ENCODE measurements around the gene GIT2. TPM values are rescaled to one million over a fixed set of nuclear protein-coding genes. Genes with fewer than 3 reads are reported as not detected.

GIT2 gene
- total and polyA plus RNA-seq, 2 of the 8 experiments (the other 6 are each of a cell fraction or from before 2014, with no cell fraction given): 9.6 to 20.7 TPM

- H3K56ac ChIP-seq (replicated peaks; ENCODE audit: insufficient read length, low read depth, low read length): no peak overlapping the region
- no peak overlapping the region for H3K9ac ChIP-seq (replicated peaks in 1 of 4; ENCODE audit: extremely low read depth in 1 of 4, low read depth in 3 of 4, low read length in 3 of 4)
- H2BK120ac ChIP-seq (replicated peaks; ENCODE audit: low read depth, low read length): no peak overlapping the region
- no peak overlapping the region for H3K23ac ChIP-seq (ENCODE audit: insufficient read length)
- H3K27ac ChIP-seq (ENCODE audit: low read depth, low read length): no peak overlapping the region
- peaks cover 8% of the 10 kb centered on the region for H3K23me2 ChIP-seq (ENCODE audit: low read depth, low read length)
- POLR2A ChIA-PET (ENCODE audit: partially characterized antibody): no interaction called here
- FAIRE-seq (no peak), DNase-seq (ENCODE audit: low read depth in 1 of 2, low spot score in 2 of 2) (no peak)
- H3K36me3 ChIP-seq (ENCODE audit: control insufficient read depth in 2 of 4, insufficient read depth in 4 of 4, low read length in 3 of 4): no peaks in the 10 kb centered on the region
- no peak overlapping the region for H2BK5ac ChIP-seq (ENCODE audit: low read depth, low read length)
- H3K4ac ChIP-seq (replicated peaks; ENCODE audit: insufficient read length, low read depth, low read length): no peak overlapping the region
- H3K27me3 ChIP-seq (replicated peaks in 1 of 4; ENCODE audit: control insufficient read depth in 3 of 4, extremely low read depth in 1 of 4, insufficient read depth in 3 of 4, low read length in 3 of 4): peaks cover 24 to 60% (median 55%) of the 10 kb centered on the region in 4 experiments
- H4K20me1 ChIP-seq (replicated peaks in 1 of 2; ENCODE audit: control insufficient read depth in 1 of 2, insufficient read depth in 2 of 2, low read length in 2 of 2): peaks cover 0 to 2% of the 10 kb centered on the region in 2 experiments
- no peak overlapping the region for H4K91ac ChIP-seq (replicated peaks; ENCODE audit: insufficient read length, low read length)
- H3K4me1 ChIP-seq (replicated peaks in 1 of 4; ENCODE audit: control insufficient read depth in 3 of 4, insufficient read depth in 4 of 4, low read length in 3 of 4): peaks cover 0 to 4% (median 2%) of the 10 kb centered on the region in 4 experiments; a peak in 2 of 7 replicates
- no peaks in the 10 kb centered on the region for H3K79me1 ChIP-seq (ENCODE audit: low read depth, low read length)
- H3K79me2 ChIP-seq (ENCODE audit: control insufficient read depth in 1 of 2, insufficient read depth in 2 of 2, low read length in 2 of 2): no peaks in the 10 kb centered on the region
- no peaks in the 10 kb centered on the region for H3K9me3 ChIP-seq (ENCODE audit: insufficient read depth in 2 of 2, low read depth in 1 of 2, low read length in 1 of 2)
- no peak overlapping the region for H4K5ac ChIP-seq (ENCODE audit: insufficient read length, low read depth, low read length)
- H3K18ac ChIP-seq (ENCODE audit: extremely low read depth, low read length): no peak overlapping the region
- no peak overlapping the region for H2AK5ac ChIP-seq (ENCODE audit: low read depth, low read length)
- H2BK20ac ChIP-seq (ENCODE audit: low read length): no peak overlapping the region
- no peak overlapping the region for H2AFZ ChIP-seq (ENCODE audit: low read length)
- no peak overlapping the region for H3K4me2 ChIP-seq (ENCODE audit: insufficient read depth in 1 of 2, low read depth in 2 of 2, low read length in 2 of 2)
- 74% methylated on average over 6 of the region's 6 CpGs; no CpG with 5 or more reads in 1 of the 2 experiments for WGBS, 2 experiments (ENCODE audit: extremely low coverage in 1 of 2, insufficient coverage in 1 of 2, insufficient read length in 1 of 2, insufficient replicate concordance in 2 of 2, low coverage in 1 of 2, low lambda C conversion rate in 2 of 2, missing lambda C conversion rate in 1 of 2)
- no peak overlapping the region for H2BK12ac ChIP-seq (ENCODE audit: low read depth, low read length)
- no peak overlapping the region for H3K14ac ChIP-seq (ENCODE audit: insufficient read length)
- CTCF ChIA-PET (ENCODE audit: partially characterized antibody): interaction anchor here (1.2 to 2.1 kb wide), 4 partner anchors 11 to 51 kb away, joined by 3 to 12 read pairs (median 4); no protein-coding TSS in a partner anchor
- TF ChIP-seq TBP (IDR thresholded peaks at IDR 0.05; ENCODE audit: low read depth, low read length): no peak
- TF ChIP-seq SP2 (IDR thresholded peaks at IDR 0.05; ENCODE audit: low read length): no peak
- TF ChIP-seq SRF (IDR thresholded peaks at IDR 0.05; ENCODE audit: low read depth, low read length): no peak
- TF ChIP-seq MAX (IDR thresholded peaks at IDR 0.05): no peak
- peak; percentile 41; the same call in 1 of the 2 replicates for TF ChIP-seq KDM1A (IDR thresholded peaks at IDR 0.05; ENCODE audit: borderline replicate concordance, low read length)
- TF ChIP-seq CHD1 (IDR thresholded peaks at IDR 0.05; ENCODE audit: low read depth, low read length): no peak
- TF ChIP-seq SP1 (IDR thresholded peaks at IDR 0.05; ENCODE audit: low read depth, low read length): no peak
- no peak overlapping the region for H3K4me3 ChIP-seq (ENCODE audit: extremely low read depth in 1 of 4, insufficient read depth in 2 of 4, low read depth in 3 of 4, low read length in 4 of 4)
- H4K8ac ChIP-seq (ENCODE audit: extremely low read depth, insufficient read depth, low read length): no peak overlapping the region
- no peak overlapping the region for H2BK15ac ChIP-seq (ENCODE audit: low read length)
Measured at GRCh38 chr12:109896188-109896587, 100.0 kb downstream of the GIT2 start.
